CD4-positive, alpha-beta T cell treated with Interleukin-12 subunit alpha and Interleukin-12 subunit beta, for 1 hour (primary cell): ENCODE data around the gene UGT2B28.
"Not testable (repeated sequence)": the region's sequence is repeated elsewhere in the genome, so short reads cannot be mapped to it uniquely, and the experiment has no call there.

Experiments
- DNase-seq: peaks from one replicate; pipeline ENCODE4 v3.0.0-alpha.2; 2020

UGT2B28 gene

DNA sequence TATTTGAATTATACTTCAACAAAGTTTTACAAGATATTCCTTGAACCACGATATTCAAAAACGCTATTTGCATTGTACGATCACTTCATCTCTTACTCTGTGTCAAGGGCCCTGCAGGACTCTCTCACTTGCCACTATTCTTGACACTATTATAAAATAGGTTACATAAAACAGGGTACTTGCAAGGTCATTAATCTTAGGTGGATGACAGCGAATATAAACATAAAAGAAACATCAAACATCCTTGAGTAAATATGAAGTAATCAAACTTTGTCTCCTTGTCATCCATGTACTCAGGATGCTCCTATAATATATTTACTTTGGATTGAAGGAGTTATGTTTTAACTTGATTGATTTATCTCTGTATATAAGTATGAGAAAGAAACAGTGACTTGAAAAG is at the start of gene UGT2B28:
TSS of gene UGT2B28 (plus strand) at position 395 of the 400 bp plus-strand sequence. CDS start 26 bp downstream, outside the sequence.
- not testable (repeated sequence) for DNase-seq

DNA sequence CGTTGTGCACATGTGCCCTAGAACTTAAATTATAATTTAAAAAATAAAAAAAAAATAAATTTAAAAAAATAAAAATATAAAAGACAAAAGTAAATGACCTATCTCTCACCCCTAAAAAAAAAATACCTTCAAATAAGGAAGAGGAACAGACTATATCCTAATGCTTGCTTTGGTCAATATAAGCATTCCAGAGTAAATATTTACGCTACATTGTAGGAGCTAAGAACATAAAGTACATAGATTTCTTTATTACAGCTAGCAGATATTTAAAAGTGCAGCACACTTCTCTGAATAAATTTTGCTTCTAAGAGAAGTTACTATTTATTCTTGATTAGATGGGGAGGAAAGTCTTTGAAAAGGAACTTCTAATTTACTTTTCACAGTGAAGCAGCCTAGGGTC is 41.2 kb upstream of the UGT2B28 start:
- no peak for DNase-seq

GRCh38 chr4:69239557-69240168 is 40.6 kb upstream of the UGT2B28 start:
- no peak for DNase-seq

GRCh38 chr4:69240787-69241186 is 39.5 kb upstream of the UGT2B28 start:
- not testable (repeated sequence) for DNase-seq

DNA sequence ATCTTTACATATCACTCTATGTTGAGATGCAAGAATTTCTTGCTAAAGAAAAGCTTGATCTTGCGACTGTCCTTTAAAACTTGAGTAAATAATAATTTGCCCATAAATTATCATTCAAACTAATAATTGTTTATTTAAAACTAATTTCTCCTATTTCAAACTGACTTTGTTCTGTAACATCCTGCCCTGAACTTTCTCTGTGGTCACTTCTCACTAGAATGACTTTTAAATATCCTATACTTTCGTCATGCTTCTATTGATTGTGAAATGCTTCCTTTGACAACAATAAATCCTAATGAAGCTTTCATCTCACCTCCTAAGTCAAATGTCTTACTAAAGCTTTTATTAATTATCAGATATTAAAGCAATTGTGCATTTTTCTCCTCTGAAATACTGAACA is 38.5 kb upstream of the UGT2B28 start:
- DNase-seq = not testable (repeated sequence)

- not testable (repeated sequence) for DNase-seq
Measured at GRCh38 chr4:69242562-69243240, 37.6 kb upstream of the UGT2B28 start.

- DNase-seq = not testable (repeated sequence)
Measured at GRCh38 chr4:69250884-69251283, 29.4 kb upstream of the UGT2B28 start.

DNA sequence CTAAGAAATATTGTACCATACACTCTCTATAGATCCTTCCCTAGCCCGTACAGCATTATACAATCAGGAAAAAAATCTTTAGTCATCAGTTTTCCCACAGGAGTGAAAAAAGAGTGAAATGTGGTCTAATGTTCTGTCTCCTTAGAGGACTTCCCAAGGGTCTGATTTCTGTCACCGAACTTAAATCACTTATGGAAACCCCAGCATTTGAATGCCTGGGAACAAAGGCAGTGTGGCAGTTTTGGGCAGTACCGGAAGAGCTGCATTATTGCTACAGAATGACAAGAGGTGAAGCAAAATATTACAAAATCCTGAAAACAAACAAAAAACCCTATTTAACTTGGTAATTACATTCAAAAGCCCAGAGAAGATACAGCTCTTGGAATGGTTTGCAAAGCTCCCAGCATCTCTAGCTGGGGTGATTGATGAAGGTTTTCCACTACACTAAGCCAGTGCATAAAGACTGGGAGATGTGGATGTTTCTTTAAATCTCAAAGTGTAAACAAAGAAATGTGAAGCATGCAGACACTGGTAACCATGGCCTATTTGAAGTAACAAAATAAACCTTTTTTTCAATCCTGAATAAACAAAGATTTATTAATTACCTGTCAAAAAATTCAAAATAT is 27.0 kb upstream of the UGT2B28 start:
- not testable (repeated sequence) for DNase-seq

DNA sequence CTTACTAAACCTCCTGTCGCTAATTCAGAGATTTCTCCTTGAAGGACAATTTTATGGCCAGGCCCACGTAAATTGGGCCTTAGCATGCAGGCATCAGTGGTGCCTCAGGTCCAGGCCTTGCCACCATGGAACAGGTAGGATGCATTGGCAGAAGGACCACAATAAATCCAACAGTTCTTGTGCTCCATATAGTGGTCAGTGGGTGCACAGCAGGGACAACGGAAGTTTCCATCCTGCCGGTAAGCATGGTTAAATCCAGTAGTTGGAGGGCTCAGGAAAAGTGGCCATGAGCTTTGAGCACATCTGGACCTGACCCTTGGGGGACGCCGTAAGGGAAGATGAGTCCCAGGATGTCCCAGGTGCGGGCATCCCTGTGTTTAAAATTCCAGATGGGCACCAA is 11.7 kb upstream of the UGT2B28 start:
- not testable (repeated sequence) for DNase-seq

GRCh38 chr4:69296356-69296755 is 16.1 kb downstream of the UGT2B28 start:
- DNase-seq = not testable (repeated sequence)

- not testable (repeated sequence) for DNase-seq
Measured at GRCh38 chr4:69308426-69309033, 28.3 kb downstream of the UGT2B28 start.

DNA sequence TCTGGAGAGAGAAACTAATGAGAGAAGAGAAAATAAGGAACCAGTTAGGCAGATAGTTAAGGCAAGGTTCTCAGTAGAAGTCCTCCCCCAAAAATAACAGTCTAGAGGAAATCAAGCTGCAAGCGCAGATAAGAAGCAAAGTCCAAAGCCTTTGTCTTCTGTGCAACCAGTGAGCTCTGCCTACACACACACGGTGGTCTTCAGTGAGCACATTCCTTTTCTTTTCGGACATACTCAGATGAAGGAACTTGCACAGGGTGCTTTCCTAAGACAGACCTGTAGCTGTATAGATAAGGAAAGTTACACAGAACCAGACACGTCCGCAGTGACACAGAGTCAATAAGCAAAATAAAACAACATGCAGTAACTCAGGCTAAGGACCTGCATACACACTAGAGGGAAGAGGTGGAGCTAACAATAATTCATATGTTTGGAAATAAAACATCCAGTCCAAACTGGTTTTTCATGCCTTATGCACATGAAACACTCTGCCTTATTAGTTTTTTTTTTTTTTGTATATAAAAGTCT is 29.3 kb downstream of the UGT2B28 start:
- not testable (repeated sequence) for DNase-seq

DNA sequence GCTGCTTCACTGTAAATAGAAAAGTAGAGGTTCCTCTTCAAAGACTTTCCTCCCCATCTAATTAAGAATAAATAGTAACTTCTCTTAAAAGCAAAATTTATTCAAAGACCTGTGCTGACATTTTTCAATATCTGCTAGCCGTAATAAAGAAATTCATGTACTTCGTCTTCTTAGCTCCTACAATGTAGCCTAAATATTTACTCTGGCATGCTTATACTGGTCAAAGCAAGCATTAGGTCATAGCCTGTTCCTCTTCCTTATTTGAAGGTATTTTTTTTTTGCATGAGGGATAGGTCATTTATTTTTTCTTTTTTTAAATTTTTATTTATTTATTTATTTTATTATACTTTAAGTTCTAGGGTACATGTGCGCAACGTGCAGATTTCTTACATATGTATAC is 30.0 kb downstream of the UGT2B28 start:
- DNase-seq = not testable (repeated sequence)

- DNase-seq = peak; percentile 9
Measured at GRCh38 chr4:69317669-69318298, 37.5 kb downstream of the UGT2B28 start.

GRCh38 chr4:69321153-69321729 is 41.0 kb downstream of the UGT2B28 start:
- no peak for DNase-seq

DNA sequence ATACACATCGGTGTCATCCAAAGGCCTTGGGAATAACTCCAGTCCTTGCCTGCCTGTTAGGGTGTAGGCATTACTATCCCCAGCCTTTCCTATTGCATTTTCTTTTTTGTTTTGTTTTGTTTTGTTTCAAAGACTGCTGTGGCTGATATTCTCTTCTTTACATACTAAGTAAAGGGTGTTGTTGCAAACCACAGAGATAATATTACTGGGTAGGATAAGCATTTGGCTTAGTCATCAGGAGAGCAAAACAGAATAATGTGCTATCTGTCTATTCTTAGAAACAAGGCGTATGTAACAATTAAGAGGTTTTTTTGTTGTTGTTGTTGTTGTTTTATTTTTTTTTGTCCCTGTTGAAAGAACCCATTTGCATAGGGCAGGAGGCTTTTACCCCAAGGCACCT is 41.8 kb downstream of the UGT2B28 start:
- no peak for DNase-seq

DNA sequence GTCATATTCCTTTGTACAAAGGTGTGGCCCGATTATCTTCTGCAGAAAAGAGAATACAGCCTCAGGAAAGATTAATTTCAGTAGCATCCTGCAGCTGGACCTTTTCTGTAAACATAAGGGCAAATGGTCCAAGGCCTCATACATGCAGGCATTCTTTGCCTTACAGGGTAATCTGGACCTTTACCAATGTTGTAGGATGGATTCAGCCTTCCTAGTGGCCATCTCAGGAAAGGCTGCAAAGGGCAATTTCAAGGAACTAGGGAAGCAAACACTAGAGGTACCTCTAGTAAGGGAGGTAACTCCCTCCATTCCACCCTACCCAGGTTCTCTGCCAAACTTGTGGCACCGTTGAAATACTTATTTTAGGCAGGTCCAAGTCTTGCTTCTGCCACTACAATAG is 43.0 kb downstream of the UGT2B28 start:
- DNase-seq = no peak

- DNase-seq = no peak
Measured at GRCh38 chr4:69330345-69331047, 50.2 kb downstream of the UGT2B28 start.

GRCh38 chr4:69331304-69331703 is 51.0 kb downstream of the UGT2B28 start:
- DNase-seq = not testable (repeated sequence)

DNA sequence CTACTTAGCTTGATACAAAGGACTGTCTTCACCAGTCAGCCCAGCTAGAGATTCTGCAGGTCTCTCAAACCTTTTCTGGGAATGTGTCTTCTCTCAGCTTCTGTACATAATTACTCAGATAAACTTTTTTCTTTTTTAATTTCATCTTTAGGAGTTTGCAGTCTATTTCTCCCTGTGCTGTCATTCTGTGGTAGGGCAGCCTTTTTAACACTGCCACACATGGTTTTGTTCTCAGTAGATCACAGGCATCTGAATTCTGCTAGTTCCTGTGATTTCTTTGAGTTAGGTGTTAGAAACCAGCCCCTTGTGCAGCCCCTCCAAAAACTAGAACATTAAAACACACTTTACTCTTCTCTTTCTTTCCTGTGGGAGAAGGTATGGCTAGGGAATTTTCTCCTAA is 55.2 kb downstream of the UGT2B28 start:
- DNase-seq = not testable (repeated sequence)

GRCh38 chr4:69343114-69343513 is 62.8 kb downstream of the UGT2B28 start:
- DNase-seq = not testable (repeated sequence)
